PC-3 (cell line): ENCODE data around the gene TMEM106B. TPM values are rescaled to one million over a fixed set of nuclear protein-coding genes. Genes with fewer than 3 reads are reported as not detected.
A peak's percentile ranks its signal among the peaks of the same experiment; 100 is the strongest.
"Not testable (repeated sequence)": the region's sequence is repeated elsewhere in the genome, so short reads cannot be mapped to it uniquely, and the experiment has no call there.

Source experiments
- ATAC-seq: fragments of 200-7000 bp; cut with Tn5 transposase; 2 replicates; pipeline ENCODE4 v1.9.1; 2020; ENCODE audit warnings: mild to moderate bottlenecking, moderate library complexity
- Bru-seq: library from RNA; stranded (reverse); fragments of 400-500 nt; gene quantifications from one replicate; lab custom pipeline; 2021; lab: Mats Ljungman, UMichigan
- BruChase-seq, 2 experiments: library from RNA; stranded (reverse); fragments of 400-500 nt; gene quantifications; one replicate each; lab custom pipeline; 2021; lab: Mats Ljungman, UMichigan
- BruUV-seq: library from RNA; stranded (reverse); fragments of 400-500 nt; replicated peaks from 2 replicates; lab custom pipeline; 2021; lab: Mats Ljungman, UMichigan
- CTCF ChIA-PET: fragments of 300-600 bp; sonication (Branson Sonifier 250); formaldehyde crosslinking; loops from one replicate; lab custom pipeline; 2022; ENCODE audit warnings: antibody characterized with exemption; lab: Charles Lee
- POLR2A ChIA-PET: fragments of 300-600 bp; sonication (Branson Sonifier 250); formaldehyde crosslinking; loops from one replicate; lab custom pipeline; 2022; ENCODE audit warnings: antibody characterized with exemption; ENCODE audit not compliant: unreplicated experiment; lab: Charles Lee
- DNase-seq: peaks from one replicate; pipeline ENCODE4 v3.0.0-alpha.2; 2015
- H2AFZ ChIP-seq: fragments of 300-600 bp; sonication (generic); 2 replicates; pipeline ENCODE4 v1.6.0; 2016; ENCODE audit warnings: antibody characterized with exemption, low read length
- H3F3A ChIP-seq: fragments of 300-600 bp; sonication (generic); one replicate; pipeline ENCODE4 v1.6.0; 2017; ENCODE audit warnings: antibody characterized with exemption, low read length, control low read depth, mild to moderate bottlenecking; ENCODE audit not compliant: unreplicated experiment
- H3K27ac ChIP-seq: fragments of 300-600 bp; sonication (generic); 2 replicates; pipeline ENCODE4 v1.5.1; 2016; ENCODE audit warnings: mild to moderate bottlenecking, low read length
- H3K27me3 ChIP-seq: fragments of 300-600 bp; sonication (generic); 2 replicates; pipeline ENCODE4 v1.6.1; 2016; ENCODE audit warnings: low read length, mixed read lengths
- H3K36me3 ChIP-seq: fragments of 300-600 bp; sonication (generic); 2 replicates; pipeline ENCODE4 v1.6.1; 2016; ENCODE audit warnings: low read depth, mixed run types, low read length, mixed read lengths
- H3K4me1 ChIP-seq: fragments of 300-600 bp; sonication (generic); 2 replicates; pipeline ENCODE4 v1.5.1; 2016; ENCODE audit warnings: low read length; ENCODE audit not compliant: insufficient read depth
- H3K4me2 ChIP-seq: fragments of 300-600 bp; sonication (generic); 2 replicates; pipeline ENCODE4 v1.6.0; 2016; ENCODE audit warnings: low read length
- H3K4me3 ChIP-seq: fragments of 300-600 bp; sonication (generic); 2 replicates; pipeline ENCODE4 v1.5.1; 2016; ENCODE audit warnings: mild to moderate bottlenecking, low read length, mixed read lengths
- H3K79me2 ChIP-seq: fragments of 300-600 bp; sonication (generic); 2 replicates; pipeline ENCODE4 v1.6.1; 2017; ENCODE audit warnings: low read length, mixed read lengths
- H3K9ac ChIP-seq: fragments of 300-600 bp; sonication (generic); 2 replicates; pipeline ENCODE4 v1.6.0; 2016; ENCODE audit warnings: mild to moderate bottlenecking, low read length
- H3K9me2 ChIP-seq: fragments of 300-600 bp; sonication (generic); replicated peaks from 2 replicates; pipeline ENCODE4 v1.6.1; 2016; ENCODE audit warnings: mixed run types, low read length, mixed read lengths
- H3K9me3 ChIP-seq: fragments of 300-600 bp; sonication (generic); 2 replicates; pipeline ENCODE4 v1.6.1; 2016; ENCODE audit warnings: low read length, mixed read lengths
- H4K20me1 ChIP-seq: fragments of 300-600 bp; sonication (generic); 2 replicates; pipeline ENCODE4 v1.6.1; 2016; ENCODE audit warnings: low read length, mixed read lengths
- CTCF ChIP-seq: fragments of 300-600 bp; sonication (generic); conservative IDR thresholded peaks from 2 replicates; pipeline ENCODE4 v1.5.1; 2017; ENCODE audit warnings: antibody characterized with exemption, low read depth, mild to moderate bottlenecking, low read length
- EZH2 ChIP-seq: fragments of 300-600 bp; sonication (generic); IDR thresholded peaks from one replicate; pipeline ENCODE4 v1.6.1; 2017; ENCODE audit warnings: antibody characterized with exemption, mild to moderate bottlenecking, low read length; ENCODE audit not compliant: unreplicated experiment
- EZH2phosphoT487 ChIP-seq: fragments of 300-600 bp; sonication (generic); IDR thresholded peaks from 2 replicates; pipeline ENCODE4 v1.6.1; 2018; ENCODE audit warnings: mild to moderate bottlenecking, antibody characterized with exemption, low read length, borderline replicate concordance
- intact Hi-C: fragments of 100-400 bp; cut with micrococcal nuclease; formaldehyde crosslinking; loops from 2 replicates; pipeline ENCODE4 v1.9.0; 2023
- long read RNA-seq: library from polyadenylated mRNA; unstranded; transcript quantifications from one replicate; pipeline ENCODE4 v2.0.0, GENCODE V29; 2021; ENCODE audit not compliant: unreplicated experiment
- total RNA-seq: library from RNA; depleted of rRNA; stranded (reverse); fragments of >200 nt; gene quantifications from 2 replicates; pipeline ENCODE4 v1.2.3, GENCODE V29; 2014; rRNA removed

Gene TMEM106B
- total RNA-seq: 32.5 and 41.6 TPM in 2 replicates
- Bru-seq, nascent RNA: percentile 91 among the genes with signal in this experiment
- BruChase-seq, experiment 1, labeled RNA remaining after a 6-hour chase: percentile 84 among the genes with signal in this experiment
- percentile 89 among the genes with signal in this experiment for BruChase-seq, experiment 2, labeled RNA remaining after a 2-hour chase
- long read RNA-seq, full-length matches to known transcripts: 86 of 128 reads
- long read RNA-seq, partial matches to known transcripts: 13 of 128 reads
- long read RNA-seq, other reads (novel, unspliced or antisense): 29 of 128 reads

DNA sequence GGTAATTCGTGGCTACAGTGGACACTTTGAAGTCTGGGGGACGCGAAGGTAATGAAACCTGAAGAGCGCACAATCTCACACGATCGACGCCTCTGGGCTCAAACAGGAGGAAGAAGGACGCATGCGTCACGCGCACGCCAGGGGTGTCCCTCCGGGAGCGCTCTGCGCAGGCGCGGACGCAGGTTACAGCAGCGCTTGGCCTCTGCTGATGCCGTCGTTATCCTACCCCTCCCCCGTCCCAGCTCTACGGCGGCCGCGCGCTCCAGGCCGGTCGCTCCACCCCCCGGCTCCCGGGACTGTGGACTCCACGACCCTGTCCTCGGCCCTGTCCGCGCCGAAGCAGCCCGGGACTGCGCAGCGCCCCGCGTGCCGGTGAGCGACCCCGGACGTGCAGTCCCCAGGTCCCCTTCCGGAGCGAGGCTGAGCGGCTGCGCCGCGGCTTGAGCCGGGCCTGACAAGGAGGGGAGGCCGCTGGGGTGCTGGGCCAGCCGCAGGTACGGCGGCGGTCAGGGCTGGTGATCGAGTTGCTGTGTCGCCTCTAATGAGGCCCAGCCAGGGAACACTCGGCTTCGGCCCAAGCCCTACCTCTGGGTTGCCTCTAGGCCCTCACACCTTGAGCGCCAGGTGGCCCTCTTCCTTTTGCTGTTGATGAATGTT, at the start of gene TMEM106B:
TSS of gene TMEM106B (plus strand) at position 241 of the 657 bp plus-strand sequence. CDS start 3,517 bp downstream, outside the sequence.
- Histone ChIP-seq H3K36me3 (peaks cover 7% of the 10 kb centered on the region), H3K4me1 (peaks cover 36% of the 10 kb centered on the region), H3F3A (no peaks in the 10 kb centered on the region), H3K4me3 (peak within 1 kb of the TSS; percentile 80), H4K20me1 (no peaks in the 10 kb centered on the region), H3K9me3 (no peaks in the 10 kb centered on the region), H2AFZ (peak within 1 kb of the TSS; percentile 95), H3K27me3 (no peaks in the 10 kb centered on the region), H3K9me2 (no peaks in the 10 kb centered on the region), H3K4me2 (peak within 1 kb of the TSS; percentile 93), H3K9ac (peak within 1 kb of the TSS; percentile 91), H3K27ac (peak within 1 kb of the TSS; percentile 70), H3K79me2 (peaks cover 37% of the 10 kb centered on the region)
- DNase-seq (peak; percentile 97), ATAC-seq (peak; percentile 87)
- POLR2A ChIA-PET: interaction anchor here (0.5 to 0.8 kb wide), 9 partner anchors 34 to 568 kb away, joined by 3 to 10 read pairs (median 4); no protein-coding TSS in a partner anchor
- CTCF ChIA-PET: interaction anchor here (0.7 to 1.6 kb wide), 2 partner anchors 33 to 111 kb away, joined by 4 to 7 read pairs; no protein-coding TSS in a partner anchor
- TF ChIP-seq EZH2phosphoT487 (no peak), CTCF (peak; percentile 39; the same call in 1 of the 2 replicates), EZH2 (no peak)
- intact Hi-C loops: loop anchor here (1.0 to 5.0 kb wide), 4 partner anchors 48 to 374 kb away; no protein-coding TSS in a partner anchor
- no TSS peak for BruUV-seq

GRCh38 chr7:12162415-12163113, 48.5 kb upstream of the TMEM106B start:
- ChIA-PET POLR2A (interaction anchor here (0.5 to 0.6 kb wide), 2 partner anchors 135 to 677 kb away, joined by 3 read pairs; no protein-coding TSS in a partner anchor), CTCF (no interaction called here)
- Histone ChIP-seq H3K9me2 (no peaks in the 10 kb centered on the region), H4K20me1 (no peaks in the 10 kb centered on the region), H3K36me3 (no peaks in the 10 kb centered on the region; the same call in 1 of the 2 replicates), H2AFZ (no peak overlapping the region), H3F3A (peaks cover 4% of the 10 kb centered on the region), H3K4me3 (no peak overlapping the region), H3K27ac (peak overlapping the region; percentile 79), H3K9ac (peak overlapping the region; percentile 9; the same call in 1 of the 2 replicates), H3K79me2 (no peaks in the 10 kb centered on the region), H3K9me3 (no peaks in the 10 kb centered on the region), H3K4me2 (peak overlapping the region; percentile 36), H3K27me3 (no peaks in the 10 kb centered on the region), H3K4me1 (peaks cover 36% of the 10 kb centered on the region)
- TF ChIP-seq EZH2 (no peak), CTCF (no peak), EZH2phosphoT487 (no peak)
- peak; percentile 88 for ATAC-seq
- intact Hi-C loops: loop anchor here (2.0 kb wide), 2 partner anchors 48 to 96 kb away; partner anchors contain the start of gene TMEM106B
- DNase-seq: peak; percentile 90
- BruUV-seq: no TSS peak

DNA sequence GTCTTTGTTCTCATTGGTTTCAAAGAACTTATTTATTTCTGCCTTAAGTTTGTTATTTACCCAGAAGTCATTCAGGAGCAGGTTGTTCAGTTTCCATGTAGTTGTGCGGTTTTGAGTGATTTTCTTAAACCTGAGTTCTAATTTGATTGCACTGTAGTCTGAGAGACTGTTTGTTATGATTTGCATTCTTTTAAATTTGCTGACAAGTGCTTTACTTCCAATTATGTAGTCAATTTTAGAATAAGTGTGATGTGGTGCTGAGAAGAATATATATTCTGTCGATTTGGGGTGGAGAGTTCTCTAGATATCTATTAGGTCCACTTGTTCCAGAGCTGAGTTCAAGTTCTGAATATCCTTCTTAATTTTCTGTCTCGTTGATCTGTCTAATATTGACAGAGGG, 43.0 kb upstream of the TMEM106B start:
- H3K4me1 ChIP-seq: peaks cover 13% of the 10 kb centered on the region
- H3K27me3 ChIP-seq, H3K4me3 ChIP-seq, H3K4me2 ChIP-seq, ATAC-seq, BruUV-seq, intact Hi-C loops, DNase-seq, H3K9ac ChIP-seq, H3K27ac ChIP-seq, H3K9me2 ChIP-seq, H3K9me3 ChIP-seq, CTCF ChIA-PET, H3K36me3 ChIP-seq, H2AFZ ChIP-seq, H3K79me2 ChIP-seq, H3F3A ChIP-seq, POLR2A ChIA-PET, H4K20me1 ChIP-seq: not testable (repeated sequence)

DNA sequence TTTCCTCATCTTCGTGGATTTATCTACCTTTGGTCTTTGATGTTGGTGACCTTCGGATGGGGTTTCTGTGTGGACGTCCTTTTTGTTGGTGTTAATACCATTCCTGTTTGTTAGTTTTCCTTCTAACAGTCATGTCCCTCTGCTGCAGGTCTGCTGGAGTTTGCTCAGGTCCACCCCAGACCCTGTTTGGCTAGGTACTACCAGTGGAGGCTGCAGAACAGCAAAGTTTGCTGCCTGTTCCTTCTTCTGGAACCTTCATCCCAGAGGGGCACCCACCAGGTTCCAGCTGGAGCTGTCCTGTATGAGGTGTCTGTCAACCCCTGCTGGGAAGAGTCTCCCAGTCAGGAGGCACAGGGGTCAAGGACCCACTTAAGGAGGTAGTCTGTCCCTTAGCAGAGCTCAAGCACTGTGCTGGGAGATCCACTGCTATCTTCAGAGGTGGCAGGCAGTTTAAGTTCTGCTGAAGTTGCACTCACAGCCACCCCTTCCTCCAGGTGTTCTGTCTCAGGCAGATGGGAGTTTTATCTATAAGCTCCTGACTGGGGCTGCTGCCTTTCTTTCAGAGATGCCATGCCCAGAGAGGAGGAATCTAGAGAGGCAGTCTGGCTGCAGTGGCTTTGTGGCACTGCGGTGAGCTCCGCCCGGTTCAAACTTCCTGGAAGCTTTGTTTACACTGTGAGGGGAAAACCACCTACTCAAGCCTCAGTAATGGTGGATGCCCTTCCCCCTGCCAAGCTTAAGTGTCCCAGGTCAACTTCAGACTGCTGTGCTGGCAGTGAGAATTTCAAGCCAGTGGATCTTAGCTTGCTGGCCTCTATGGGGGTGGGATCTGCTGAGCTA, 40.9 kb upstream of the TMEM106B start:
- BruUV-seq, H3K4me2 ChIP-seq, H3K79me2 ChIP-seq, H3K27me3 ChIP-seq, H2AFZ ChIP-seq, H3F3A ChIP-seq, POLR2A ChIA-PET, CTCF ChIA-PET, H3K9me2 ChIP-seq, H3K9ac ChIP-seq, H4K20me1 ChIP-seq, H3K27ac ChIP-seq, H3K4me3 ChIP-seq, H3K9me3 ChIP-seq, H3K36me3 ChIP-seq, intact Hi-C loops: not testable (repeated sequence)
- peaks cover 19% of the 10 kb centered on the region for H3K4me1 ChIP-seq
- ATAC-seq (peak; percentile 81), DNase-seq (peak; percentile 55)
